HG02884 (cell line): ENCODE data around the gene CELF4.

Experiments
- ATAC-seq: cut with Tn5 transposase; IDR thresholded peaks from one replicate; pipeline ENCODE4 v1.9.1; 2021; ENCODE audit warnings: mild to moderate bottlenecking, moderate library complexity; ENCODE audit not compliant: unreplicated experiment

The CELF4 gene

DNA sequence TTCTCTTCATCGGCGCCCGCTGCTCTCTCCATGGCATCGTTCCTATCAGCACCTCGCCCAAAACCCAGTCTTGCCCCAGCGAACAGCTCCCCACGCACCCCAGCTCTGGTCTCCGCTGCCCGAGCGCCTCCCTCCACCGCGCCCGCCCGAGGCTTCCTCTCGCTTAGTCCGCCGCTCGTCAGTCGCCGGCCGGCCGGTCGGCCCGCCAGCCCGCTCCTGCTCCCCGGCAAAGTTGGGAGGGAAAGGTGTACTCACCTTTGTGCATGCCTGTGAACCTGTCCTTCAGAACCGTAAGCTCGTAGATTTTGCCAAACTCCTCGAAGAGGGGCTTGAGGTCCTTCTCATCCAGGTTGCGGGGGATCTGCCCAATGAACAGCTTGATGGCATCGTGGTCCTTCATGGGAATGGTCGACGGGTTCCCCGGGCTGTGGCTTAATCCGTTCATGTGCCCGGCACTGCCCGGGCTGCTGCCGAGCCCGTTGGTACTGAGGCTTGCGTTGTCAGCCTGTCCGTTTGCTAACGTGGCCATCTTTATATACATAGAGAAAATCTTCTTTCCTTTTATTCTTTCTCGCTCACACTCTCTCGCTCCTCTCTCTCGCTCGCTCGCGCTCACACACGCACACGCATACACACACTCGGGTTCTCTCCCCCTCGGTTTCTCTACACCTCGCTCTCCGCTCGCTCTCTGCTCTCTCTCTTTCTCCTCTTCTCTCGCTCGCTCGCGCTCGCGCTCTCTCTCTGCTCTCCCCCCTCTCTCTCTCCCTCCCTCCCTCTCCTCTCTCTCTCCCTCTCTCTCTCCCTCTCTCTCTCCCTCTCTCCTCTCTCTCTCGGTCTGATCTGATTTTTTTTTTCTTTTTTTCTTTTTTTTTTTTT is at the start of gene CELF4:
TSS of gene CELF4 (minus strand) at position 698 of the 876 bp plus-strand sequence.
- ATAC-seq: no peak

DNA sequence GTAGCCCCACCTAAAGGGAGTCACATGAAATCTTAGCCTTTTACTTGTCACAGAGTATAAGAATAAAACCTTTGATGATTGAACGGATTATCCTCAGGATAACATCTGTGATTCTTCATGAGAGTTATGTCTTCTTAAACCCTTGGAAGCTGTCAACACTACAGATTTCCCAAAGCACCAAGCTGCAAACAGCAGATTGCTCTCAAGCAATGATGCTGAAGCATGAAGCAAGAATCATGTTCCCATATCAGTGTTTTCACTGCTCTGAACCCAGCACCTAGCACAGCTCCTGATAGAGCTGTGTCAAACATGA is 47.6 kb upstream of the CELF4 start:
- ATAC-seq: no peak

DNA sequence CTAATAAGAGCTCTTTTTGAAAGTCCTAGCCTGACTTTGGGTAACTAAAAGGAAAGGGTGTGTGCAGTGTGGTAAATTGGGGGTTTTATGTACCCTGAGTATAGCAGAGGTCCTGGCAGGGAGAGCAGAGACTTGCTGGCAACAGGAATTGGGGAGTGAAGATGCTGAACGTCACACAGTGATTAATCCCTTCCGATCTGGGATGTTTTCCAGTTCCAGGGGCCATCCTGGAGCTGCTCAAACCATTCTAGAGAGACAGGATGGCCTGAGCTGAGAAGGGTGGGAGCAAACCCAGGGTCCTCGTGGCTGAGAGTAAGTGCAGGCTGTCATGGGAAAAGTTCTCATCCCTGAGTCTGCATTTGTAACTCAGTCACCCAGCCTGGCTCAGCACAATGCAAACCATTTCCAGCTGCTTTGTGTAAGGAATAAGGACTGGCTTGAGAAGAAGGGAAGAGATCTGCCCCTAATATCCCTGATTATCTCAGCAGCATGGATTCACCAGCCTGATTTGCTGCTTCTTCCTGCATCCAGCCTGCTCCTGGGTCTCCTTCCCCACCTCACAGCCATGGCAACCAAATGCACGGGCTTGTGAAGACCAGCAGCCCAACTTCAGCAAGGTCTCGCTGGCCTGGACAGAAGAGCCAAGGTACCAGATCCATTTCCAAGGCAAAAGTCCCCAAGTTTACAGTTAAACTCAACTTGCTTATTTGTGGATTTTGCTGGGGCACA is 47.1 kb upstream of the CELF4 start:
- no peak for ATAC-seq

DNA sequence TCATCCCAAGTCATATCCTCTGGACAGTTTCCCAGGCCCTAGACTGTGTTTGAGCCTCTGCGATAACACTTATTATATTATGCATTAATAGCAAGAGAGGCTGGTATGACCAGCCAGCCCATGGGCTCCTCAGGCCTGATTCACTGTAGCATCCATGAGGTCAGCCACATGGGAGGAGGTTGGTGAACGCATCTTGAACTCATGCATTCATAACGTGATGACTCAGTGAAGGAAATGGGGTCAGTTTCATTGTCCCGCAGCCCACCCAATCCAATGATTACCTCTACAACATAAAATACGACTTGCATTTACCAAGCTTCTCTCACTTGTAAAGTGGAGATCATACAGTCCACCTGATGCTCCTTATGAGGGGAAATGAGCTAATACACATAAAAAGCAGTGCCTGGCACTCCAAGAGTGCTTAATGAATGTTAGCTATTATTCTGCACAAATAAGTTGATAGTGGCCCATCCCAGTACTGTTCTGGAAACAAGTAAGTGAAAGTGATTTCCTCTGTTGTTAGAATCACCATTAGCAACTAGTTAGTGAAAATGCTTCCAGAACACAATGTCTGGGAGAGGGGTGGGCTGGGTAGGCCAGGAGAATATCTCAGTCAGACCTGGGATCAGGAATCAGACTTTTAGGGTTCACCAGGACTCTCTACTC is 46.1 kb upstream of the CELF4 start:
- ATAC-seq: no peak

- no peak for ATAC-seq
Observed at GRCh38 chr18:37608876-37609275, 43.3 kb upstream of the CELF4 start.

- no peak for ATAC-seq
Observed at GRCh38 chr18:37607281-37607680, 41.7 kb upstream of the CELF4 start.

DNA sequence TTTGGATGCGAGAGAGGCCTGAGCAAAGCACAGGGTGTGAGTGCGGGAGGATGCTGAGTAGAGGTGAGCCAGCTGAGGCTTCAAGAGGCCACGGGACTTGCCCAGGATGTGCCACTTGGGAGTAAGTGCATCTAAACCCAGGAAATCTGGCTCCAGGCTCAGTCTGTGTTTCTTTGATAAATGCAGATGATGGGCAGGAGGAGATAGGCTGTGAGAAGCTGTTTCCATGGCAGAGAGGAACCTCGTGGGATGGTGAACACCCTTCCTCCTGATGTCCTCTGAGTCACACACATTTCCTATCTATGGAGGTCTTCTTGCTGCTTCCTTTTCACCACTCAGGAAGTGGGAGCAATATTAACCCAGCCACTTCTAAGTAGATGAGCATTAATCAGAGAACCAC is 38.4 kb upstream of the CELF4 start:
- ATAC-seq: no peak

DNA sequence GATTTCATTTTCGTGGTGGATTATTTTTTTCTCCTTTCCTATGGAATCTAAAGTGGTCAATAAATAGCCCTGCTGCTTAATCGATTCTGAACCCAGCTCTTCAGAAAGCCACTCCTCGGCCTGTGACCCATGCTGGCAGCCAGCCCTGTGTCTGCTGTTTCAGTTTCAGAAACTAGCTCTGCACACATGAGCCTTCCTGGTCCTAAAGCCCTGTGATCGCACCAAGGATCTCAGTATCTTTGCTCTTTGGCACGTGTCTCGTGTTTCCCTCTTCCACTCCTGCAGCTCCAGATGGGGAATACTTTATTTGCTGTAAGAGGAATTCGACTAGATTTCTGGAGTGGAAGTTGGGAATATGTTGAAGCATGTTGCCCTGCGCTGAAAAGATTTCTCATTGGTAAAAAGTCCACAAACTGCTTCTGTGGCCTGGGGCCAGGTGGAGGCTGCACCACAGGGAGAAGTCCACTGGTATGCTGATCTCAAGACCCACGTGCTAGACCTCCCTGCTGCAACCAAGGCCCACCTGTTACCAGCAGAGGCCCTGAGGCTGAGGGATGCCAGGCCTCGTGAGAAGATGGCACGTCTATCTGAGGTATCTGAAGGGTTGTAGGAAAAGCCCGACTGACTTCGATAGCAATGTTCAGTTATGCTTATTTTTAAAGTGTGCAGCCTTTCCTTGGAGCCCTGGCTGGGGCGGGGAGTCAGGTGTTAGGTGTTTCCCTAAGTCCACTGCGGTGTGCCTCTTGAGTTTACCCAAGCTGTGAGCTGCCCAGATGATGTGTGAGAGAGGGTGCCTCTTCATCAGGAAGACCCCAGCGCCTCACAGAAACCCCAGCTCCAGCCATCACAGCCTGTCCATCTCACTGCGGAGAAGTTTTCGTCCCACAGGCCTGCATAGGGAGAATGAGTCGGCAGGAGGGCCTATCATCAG is 33.6 kb upstream of the CELF4 start:
- ATAC-seq: no peak

- no peak for ATAC-seq
Observed at GRCh38 chr18:37598396-37598795, 32.8 kb upstream of the CELF4 start.

DNA sequence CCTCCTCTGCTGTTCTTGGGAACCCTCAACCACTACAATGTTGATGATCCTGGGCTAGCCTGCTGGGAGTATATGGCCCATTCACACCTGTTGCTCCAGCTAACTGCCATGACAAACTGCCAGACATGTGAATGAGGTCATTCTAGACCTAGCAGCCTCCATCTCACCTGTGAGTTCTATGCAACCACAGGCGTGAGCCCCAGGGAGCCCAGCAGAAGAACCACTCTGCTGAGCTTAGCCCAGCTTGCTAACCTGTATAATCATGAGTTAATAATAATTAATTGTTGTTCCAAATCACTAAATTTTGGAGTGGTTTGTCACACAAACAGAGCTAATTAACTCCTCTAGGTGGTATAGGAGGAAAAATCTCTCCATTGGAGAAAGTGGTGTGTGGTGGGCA is 24.7 kb upstream of the CELF4 start:
- ATAC-seq: no peak

DNA sequence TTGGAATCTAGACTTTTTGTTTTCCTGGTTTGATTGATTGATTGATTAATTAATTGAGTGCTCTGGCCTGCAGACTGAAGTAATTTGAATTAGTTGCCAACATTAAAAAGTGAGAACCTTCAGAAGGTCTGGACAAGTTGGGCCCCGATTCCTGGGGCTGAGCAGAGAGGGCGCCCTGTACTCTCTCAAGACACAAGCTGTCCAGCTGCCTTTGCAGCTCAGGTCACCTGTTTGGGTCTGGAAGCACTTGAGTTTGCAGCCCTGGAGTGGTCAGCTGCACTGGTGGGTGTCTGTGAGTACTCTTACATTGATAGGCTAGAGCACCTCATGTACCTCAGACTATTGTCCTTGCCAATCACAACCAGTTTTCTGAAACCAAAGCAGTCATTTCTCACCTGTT is 22.7 kb upstream of the CELF4 start:
- ATAC-seq: no peak

DNA sequence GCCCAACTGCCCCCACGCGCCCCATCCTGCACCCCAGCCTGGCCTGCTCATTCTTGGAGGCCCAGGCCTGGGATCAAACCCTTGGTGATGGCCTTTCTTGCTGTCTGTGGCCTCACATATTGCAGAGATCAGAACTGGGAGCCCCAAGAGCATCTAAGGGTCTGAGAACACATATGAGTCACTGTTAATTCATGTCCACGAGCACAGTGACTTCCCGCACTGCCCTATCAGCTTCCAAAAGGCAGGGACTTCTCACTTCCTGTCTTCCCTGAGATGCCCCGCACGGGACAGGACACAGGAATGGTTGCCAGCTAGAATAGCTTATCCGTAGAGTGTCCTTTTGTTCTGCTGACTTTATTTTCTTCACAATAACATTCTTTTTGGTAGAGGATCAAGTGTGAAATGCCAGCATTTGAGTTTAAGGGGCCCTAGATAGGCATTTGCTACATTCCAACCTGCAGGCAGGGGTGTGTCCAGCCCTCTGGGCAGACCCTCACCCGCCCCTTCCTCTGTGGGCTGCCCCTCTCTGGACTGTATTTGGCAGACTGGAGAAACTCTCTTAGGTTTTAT is 21.1 kb upstream of the CELF4 start:
- no peak for ATAC-seq

DNA sequence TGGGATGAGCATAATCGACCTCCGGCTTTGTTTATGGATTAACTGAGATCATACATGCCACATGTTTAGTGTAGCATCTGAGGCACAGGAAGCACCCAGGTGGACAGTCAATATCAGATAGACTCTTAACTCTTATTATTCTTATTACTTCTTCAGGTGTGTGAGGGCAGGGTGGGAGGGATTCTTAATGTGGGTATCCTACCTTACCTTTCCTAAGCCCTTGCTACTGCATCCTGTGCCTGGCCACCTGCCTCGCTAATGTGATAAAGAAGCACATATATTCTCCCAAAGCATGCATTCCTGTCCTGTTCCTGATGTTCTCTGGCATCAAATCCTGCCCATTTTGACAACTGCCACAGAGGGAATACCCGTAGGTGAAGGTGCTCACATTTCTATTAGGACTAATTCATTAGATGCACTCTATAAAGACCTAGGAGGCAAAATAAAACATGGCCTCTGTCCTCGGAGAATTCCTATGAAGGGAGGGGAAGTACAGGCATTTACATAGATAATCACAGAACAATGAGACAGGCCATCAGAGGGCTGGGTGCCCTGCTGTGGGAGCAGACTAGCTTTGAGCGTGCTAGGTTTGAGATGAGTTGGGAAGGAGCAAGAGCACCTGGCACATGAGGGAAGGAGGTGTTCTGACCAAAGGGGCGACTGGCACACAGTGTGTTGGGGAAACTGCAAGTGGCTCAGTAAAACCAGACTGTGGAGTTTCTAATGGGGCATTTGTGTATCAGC is 19.5 kb upstream of the CELF4 start:
- no peak for ATAC-seq

DNA sequence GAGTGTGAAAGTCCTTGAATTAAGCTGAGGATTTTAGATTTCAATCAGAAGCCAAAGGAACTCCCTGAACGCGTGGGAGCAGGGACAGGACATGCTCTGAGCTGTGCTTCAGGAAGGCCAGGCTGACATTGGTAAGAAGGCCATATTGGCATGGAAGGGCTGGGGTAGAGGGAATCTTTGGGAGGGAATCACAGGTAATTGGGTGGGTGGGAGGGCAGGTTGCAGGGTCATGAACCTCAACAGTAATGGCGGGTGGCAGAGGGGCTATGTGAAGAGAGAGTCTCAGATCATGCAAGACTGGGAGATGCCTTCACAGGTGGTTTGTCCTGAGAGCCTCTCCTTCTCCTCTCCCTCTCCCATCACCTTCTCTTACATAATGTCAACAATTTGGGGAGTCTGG is 18.6 kb upstream of the CELF4 start:
- ATAC-seq: no peak

- no peak for ATAC-seq
Observed at GRCh38 chr18:37582261-37582660, 16.7 kb upstream of the CELF4 start.

GRCh38 chr18:37578886-37579513 is 13.4 kb upstream of the CELF4 start:
- ATAC-seq: peak; percentile 75

DNA sequence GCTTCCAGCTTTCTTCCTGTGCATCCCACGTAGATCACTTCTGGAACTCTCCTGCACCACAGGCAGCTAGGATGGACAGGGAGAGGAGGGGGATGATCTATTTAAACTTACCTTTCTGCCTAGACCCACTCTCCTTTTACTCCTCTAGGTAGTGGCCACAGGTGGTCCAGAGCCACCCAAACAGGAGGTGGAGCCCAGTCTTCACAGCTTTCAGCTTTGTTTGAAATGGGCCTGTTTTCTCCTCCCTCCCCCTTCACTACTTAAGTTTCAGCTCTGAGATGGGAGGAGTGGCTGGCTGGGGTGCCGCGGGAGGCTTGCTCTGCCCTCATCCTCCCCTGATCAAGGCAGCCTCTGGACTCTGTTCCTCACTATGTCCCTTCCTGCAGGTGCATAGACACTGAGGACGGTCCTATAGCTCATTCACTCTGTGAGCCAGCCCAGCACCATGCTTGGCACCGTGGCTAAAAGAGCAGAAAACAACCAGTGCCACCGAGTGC is 12.6 kb upstream of the CELF4 start:
- ATAC-seq: no peak

DNA sequence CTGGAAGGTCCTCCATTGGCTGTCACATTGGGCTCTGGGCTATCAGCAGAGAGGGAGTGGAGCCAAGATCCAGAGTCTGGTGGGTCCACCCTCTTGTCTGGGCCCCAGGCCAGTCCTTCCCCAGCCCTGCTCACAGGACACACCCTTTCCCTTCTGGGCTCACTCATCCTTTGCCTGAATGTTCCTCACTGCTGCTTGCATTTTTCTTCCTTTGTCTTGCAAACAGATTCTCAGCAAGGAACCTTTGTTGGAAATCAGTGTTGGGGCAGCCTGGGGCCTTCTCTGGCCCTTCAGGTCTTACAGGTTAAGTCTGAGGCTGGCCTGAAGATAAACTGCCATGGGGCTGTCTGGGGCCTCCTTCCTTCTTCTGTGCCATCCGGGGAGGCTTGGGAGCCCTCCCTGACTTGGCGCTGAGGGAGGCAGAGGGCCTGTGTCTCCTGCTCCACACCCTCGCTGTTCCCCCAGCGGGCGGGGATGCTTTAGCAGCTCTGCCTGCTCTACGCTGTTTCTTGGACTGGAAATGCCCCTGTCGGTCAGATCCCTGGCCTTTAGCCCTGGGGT is 11.5 kb upstream of the CELF4 start:
- ATAC-seq: no peak

DNA sequence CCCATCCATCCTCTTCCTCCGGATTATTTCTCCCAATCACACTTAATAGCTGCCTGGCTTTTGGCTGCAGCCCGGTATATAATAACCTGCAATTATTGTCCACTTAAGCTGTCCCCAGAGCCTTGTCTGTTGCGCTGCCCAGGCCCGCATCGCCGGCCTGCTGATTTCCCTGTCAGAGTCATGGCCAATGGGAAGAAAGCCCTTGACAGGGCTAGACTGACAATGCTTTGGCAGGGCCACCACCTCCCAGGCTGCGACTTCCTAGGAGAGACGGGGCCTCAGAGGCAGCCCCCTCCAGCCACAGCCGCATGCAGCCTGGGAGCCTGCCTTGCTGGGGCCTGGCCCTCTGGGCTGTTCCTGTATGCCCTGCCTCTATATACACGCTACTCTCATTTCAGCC is 10.0 kb upstream of the CELF4 start:
- ATAC-seq: no peak
